WI38 (cell line): ENCODE measurements around the gene GALR2.

ENCODE experiments used
- H3K4me3 ChIP-seq: 2 replicates; pipeline ENCODE4 v1.5.1; 2011; ENCODE audit warnings: low read depth, mild to moderate bottlenecking, control low read depth, low read length
- TF ChIP-seq, protein P1 (sequence below): IDR thresholded peaks from 2 replicates; pipeline ENCODE4 v1.5.1; 2012; ENCODE audit warnings: low read depth, mild to moderate bottlenecking, control low read depth, low read length

Gene GALR2

DNA sequence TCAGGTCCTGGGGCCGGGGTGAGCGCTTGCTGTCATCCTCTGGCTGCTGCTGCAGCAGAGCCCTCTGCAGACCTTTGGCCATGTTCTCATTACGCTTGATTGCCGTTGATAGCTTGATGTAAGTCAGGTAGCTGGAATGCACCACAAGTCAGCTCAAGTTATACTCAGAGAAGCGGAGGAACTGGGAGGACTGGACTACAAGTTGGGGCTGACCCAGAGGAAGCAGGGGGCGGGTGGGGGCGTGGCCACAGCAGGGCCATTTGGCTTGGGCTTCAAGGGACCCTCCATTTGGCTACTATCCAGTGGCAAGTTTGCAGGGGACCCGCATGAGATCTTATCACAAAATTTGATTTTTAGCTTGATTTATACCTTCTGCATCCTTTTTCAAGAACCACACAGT is 28.5 kb upstream of the GALR2 start:
- no peak overlapping the region for H3K4me3 ChIP-seq
- TF ChIP-seq, protein P1, sequence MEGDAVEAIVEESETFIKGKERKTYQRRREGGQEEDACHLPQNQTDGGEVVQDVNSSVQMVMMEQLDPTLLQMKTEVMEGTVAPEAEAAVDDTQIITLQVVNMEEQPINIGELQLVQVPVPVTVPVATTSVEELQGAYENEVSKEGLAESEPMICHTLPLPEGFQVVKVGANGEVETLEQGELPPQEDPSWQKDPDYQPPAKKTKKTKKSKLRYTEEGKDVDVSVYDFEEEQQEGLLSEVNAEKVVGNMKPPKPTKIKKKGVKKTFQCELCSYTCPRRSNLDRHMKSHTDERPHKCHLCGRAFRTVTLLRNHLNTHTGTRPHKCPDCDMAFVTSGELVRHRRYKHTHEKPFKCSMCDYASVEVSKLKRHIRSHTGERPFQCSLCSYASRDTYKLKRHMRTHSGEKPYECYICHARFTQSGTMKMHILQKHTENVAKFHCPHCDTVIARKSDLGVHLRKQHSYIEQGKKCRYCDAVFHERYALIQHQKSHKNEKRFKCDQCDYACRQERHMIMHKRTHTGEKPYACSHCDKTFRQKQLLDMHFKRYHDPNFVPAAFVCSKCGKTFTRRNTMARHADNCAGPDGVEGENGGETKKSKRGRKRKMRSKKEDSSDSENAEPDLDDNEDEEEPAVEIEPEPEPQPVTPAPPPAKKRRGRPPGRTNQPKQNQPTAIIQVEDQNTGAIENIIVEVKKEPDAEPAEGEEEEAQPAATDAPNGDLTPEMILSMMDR, result no peak

DNA sequence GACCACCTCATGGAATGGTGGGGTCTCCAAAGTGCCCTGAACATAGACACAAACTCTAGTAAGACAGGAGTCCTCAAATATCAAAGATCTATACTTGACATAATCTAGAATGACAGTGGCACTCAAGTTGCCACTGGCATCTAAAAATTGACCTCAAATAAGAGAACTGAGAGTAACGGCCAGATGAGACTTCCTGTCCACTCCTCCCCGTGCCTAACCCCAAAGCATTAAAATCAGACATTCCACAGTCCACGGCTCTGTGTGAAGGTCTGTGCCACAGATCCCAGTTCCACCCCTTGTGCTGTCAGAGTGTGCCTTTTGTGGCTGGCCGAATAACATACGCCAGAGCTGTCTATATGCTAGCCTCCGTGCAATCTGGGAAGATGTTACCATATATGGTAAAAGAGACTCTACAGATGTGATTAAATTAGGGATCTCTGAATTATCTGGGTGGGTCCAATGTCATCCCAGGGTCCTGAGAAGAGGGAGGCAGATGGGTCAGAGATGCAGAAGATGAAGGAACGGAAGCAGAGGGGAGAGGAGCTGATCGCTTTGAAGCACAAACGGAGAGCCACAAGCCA is 26.5 kb upstream of the GALR2 start:
- TF ChIP-seq, protein P1, result no peak
- no peak overlapping the region for H3K4me3 ChIP-seq

DNA sequence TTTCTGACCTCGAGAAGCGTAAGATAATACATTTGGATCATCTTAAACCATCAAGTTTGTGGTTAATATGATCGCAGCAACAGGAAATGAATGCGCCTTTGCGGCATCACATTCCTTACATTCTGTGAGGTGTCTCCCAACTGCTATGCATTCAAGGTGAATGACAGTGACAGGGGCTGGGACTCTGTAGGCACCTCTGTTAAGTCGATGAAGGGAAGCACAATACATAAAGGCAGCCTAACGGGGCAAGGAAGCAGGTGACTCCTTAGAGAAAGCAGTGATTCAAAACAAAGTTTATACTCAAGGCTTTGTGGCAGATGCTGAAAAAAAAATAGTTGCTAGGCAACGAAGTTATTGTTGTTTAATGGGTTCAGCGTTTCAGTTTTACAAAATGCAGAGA is 25.9 kb upstream of the GALR2 start:
- TF ChIP-seq, protein P1, result no peak
- H3K4me3 ChIP-seq, result no peak overlapping the region

DNA sequence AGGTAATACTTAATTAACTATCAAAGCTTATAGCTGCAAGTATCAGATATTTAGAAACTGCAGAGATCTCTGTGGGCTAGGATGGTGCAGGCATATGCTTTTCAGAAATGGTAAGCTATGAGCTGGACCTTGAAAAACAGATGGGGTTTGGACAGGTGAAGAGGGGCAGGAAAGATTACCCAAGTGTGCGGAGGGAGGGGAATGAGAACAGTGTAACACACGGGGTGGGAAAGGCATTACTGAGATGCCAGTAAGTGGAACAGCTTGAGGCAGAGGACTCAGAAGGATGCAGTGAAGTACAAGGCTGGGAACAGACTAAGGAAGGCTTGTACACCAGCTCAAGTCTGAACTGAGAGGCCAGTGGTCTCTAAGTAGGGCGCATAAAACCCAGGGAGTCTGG is 25.3 kb upstream of the GALR2 start:
- TF ChIP-seq, protein P1, result no peak
- H3K4me3 ChIP-seq, result no peak overlapping the region

DNA sequence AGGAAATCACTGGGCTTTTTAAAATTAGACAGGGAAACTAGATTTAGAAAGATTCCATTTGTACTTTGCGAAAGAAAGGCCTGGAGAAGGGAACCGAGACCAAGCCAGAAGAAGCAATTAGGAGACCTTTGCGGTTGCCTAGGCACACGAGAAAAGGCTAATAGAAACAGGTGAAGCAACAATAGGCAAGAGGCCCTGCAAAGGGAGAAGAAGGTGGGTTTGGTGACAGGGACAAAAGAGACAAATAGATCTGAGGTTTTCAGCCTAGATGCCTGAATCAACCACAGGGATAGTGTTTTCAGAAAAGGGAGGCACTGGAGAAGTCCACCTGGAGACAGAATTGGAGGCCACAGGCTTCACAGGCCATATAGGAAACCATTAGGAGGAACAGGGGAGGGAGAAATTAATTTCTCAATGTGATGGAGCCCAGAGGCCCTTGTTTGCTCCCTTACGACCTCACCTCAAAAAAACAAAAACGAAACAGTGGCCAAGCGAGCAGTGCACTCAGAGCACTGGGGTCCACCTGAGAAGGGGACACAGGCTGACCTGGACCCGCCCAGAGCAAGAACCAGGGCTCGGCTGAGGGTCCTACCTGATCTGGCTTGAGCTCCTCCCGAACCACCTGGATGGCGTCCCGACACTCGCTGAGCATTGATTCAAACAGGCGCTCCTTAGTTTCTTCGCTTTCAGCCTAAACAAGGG is 24.6 kb upstream of the GALR2 start:
- TF ChIP-seq, protein P1, result no peak
- H3K4me3 ChIP-seq, result no peak overlapping the region

DNA sequence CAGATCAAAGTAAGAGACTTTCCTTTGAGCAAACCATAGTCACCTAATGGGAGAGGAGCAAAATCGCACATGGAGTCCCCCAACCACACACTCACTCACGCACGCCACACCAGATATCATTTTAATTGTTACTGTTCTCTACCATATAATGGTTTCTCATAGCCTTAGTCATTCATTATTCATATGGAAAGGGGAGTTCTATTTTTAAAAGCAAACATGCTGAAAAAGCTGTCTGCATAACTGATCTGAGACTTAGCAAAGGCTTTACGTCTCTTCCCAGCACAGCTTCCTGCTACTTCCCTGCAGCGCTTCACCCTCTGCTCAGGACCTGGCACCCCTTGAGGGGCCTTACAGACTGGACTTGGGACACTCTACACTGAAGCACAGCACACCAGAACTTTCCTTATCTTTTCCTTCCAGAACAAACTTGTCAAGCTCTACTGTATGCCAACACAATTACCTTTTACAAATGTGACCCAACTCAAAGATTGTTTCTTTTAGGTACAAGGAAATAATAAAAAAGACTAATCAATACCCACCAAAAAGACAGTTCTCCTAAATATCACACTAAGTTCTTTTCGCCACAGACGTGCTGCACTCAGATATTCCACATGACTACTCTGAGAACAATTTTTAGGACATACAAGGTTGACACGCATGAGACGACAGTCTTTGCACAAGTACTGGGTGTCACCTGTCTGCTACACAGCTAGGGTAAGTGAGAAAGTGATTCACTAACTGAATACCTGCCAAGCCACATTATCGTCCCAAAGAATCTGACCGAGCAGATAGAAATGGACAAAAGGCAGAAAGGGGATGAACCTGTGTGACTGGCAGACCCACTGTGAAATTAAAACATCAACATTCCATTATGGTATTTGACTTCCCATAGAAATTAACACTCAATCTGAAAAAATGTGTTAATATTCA is 23.8 kb upstream of the GALR2 start:
- TF ChIP-seq, protein P1, result no peak
- H3K4me3 ChIP-seq, result no peak overlapping the region
